Fibroblast of skin of right biceps (primary cell): Measurements from ENCODE around the gene TNFRSF12A.

Source experiments
- DNase-seq: peaks from one replicate; pipeline ENCODE4 v3.0.0-alpha.2; 2013

TNFRSF12A gene

DNA sequence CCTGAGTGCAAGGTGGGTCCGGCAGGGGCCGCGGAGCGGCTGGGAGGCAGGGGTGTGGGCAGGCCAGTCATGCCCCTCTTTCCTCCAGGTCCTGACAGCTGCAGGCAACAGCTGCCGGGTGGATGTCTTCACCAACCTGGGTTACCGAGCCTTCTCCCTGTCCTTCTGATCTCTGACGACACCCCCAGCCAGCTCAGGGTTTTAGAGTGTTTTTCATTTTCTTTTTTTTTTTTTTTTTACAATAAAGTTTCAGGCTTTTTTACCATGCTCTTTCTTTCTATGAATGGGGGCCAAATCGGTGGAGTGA is 7.3 kb downstream of the TNFRSF12A start:
- no peak for DNase-seq

DNA sequence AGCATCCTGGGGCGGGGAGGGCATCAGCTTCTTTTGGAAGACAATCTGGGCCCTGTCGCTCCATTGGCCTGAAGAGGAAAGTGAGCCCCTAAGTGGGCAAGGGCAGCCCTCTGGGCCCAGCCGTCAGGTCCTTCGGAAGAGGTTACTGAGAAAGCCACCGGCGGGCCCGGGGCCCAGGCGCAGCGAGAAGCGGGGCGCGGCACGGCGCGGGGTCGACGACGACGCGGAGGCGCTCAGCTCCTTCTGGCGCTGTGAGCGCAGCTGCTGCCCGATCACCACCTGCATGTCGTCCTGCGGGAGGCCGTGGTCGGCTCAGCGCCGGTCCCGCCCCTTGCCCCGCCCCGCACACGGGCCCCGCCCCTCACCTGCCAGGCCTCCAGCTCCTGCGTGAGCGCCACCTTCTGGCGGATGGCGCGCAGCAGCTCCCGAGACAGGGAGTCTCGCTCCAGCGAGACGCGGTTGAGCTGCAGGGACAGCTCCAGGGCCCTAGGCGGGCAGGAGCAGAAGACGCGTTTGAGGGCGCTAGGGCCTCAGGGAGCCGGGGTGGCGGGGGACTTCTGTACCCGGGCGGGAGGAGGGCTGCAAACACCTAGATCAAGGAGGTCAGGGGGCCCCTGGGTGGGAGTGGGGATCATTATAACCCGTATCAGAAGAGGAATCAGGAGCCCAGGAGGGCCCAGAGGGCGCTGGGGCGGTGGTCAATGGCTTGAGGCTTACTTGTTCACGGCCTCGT is 8.0 kb downstream of the TNFRSF12A start:
- peak; percentile 75 for DNase-seq

DNA sequence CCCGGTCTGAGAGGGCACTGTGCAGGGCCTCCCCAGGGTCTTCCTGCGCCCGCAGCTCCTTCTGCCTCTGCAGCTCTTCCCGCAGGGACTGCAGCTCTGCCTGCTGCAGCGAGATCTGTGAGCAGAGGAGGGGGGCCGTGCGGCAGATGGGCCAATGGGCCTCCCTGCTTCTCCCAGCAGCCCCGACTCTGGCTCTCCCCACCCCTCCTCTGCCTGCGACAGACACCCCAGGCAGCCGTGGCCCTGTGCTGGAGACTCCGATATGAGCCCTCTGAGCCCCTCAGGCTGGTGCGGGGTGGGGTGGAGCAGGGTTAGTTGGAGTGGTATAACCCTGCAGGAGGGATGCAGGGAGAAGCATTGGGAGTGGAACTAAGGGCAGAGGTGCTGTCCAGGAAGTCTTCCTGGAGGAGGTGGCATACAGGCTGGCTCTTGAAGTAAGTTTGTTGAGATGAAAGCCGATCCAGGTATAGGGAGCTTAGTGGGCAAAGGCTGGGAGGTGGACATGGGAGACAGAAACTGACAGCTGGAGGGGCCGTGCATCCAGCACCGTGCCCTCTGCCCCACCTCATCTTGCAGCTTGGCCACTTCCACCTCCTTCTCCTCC is 8.7 kb downstream of the TNFRSF12A start:
- no peak for DNase-seq

DNA sequence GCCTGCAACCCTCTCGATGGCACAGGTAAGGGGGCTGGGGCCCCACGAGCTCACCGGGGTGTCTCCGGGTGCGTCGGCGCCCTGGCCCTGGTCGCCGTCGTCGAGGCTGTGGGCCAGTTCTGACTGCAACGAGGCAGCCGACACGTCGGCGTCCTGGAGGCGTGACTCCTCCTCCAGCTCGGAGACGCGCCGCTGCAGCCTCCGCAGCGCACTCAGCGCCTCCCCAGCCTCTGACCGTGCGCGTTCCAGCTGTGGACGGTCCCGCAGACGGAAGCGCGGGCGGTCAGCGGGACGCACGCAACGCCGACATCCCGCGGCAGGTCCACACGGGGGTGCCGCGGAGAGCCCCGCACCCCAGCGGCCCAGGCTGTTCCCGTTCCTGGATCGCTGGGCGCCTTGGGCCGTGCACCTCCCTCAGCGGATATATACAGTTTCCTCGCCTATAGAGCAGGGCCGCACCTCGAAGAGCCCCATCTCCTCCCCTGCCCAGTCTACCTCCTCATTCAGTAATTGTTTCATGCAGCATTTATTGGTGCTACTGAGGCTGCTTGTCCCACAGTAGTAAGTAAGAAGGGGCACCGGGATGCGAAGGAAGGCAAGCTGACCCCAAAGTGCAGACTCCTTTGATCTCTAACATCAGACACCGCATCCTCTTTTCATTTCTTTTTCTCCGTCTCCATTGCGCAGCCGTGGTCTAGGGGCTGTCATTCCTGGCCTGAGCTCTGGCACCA is 9.5 kb downstream of the TNFRSF12A start:
- peak; percentile 47 for DNase-seq

DNA sequence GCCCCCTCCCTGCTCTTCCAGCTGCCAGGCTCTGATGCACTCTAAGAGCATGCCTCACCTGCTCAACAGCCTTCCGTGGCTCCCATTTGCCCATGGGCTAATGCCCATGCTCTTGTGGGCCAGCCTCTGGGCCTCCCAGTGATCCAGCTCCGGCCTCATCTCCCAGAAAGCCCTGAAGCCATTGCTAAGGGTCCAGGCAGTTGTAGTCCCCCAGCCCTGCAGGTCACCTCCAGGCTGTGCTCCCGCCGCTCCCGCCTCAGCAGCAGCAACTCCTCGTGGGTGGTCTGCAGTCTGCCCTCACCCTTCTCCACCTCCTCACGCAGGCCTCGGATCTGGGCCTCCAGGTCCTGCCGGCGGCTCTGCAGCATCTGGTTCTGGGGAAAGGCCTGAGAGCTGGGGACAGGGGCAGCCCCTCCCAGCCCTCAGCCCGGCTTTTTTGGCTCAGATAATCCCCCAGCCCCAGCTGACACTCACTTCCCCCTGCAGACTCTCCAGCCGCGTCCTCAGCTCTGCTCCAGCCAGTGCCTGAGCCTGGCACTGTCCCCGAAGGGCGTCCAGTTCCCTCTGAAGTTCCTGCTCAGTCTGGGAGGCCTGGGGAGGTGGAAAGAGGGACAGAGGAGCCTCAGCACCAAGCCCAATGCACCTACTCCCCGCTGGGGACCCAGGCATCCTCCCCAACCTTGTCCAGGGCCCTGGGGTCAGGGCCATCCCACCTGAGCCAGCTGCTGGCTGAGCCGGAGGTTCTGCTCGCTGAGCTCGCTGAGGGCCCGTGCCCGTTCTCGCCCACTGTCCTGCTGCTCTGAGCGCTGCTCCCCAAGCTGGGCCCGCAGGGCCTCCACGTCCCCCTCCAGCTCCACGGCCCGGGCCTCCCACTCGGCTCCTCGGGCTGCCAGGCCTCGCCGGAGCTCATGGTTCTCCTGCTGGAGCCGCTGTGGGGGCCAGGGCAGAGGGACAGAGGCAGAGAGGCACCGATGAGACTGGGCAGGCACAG is 10.3 kb downstream of the TNFRSF12A start:
- DNase-seq = no peak

DNA sequence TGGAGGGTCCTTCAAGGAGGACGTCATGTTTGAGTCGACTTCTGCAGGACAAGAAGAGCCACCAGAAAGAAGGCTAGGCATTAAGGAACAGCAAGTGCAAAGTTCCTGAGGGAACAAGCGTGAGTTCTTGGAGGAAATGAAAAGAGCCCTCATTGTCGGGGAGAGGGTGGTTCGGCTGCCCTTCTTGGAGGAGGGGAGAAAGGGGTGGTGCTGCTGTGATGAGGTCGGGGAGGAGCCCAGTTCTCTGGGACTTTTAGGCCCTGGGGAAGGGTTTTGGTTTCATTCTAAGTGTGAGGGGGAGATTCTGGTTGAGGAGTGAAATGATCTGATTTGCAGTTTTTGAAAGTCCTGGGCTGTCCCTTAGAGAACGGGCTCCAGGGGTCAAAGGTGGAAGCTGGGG is 12.5 kb downstream of the TNFRSF12A start:
- DNase-seq = no peak

DNA sequence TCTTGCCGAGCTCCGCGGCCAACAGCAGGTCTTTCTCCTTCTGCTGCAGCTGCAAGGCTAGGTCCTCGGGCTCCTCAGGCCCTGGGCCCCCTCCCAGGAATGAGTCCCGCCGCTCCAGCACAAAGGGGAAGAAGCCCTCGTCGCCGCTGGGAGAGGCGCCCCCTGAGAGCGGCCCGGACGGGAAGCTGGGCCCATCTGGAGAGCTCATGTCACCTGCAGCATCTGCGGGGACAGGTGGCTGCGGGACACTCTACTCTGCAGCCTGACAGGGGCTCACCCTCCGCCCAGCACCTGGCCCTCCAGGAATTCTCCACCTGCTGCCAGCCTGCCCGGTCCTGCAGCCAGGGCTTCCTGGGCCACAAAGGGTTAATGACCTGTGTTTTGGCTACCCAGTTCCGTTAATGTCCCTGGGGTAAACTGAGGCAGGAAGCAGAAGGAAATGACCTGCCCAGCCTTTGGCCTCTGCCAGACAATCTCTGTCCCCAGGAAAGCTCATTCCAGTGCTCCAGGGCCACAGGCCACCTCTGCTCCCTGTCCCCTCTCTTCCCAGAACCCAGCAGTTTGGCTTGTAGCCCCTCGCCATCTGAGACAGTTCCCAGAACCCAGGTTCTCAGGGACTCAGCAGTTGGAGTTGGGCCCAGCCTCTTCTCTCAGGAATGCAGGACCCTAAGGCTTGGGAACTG is 15.3 kb downstream of the TNFRSF12A start:
- no peak for DNase-seq

DNA sequence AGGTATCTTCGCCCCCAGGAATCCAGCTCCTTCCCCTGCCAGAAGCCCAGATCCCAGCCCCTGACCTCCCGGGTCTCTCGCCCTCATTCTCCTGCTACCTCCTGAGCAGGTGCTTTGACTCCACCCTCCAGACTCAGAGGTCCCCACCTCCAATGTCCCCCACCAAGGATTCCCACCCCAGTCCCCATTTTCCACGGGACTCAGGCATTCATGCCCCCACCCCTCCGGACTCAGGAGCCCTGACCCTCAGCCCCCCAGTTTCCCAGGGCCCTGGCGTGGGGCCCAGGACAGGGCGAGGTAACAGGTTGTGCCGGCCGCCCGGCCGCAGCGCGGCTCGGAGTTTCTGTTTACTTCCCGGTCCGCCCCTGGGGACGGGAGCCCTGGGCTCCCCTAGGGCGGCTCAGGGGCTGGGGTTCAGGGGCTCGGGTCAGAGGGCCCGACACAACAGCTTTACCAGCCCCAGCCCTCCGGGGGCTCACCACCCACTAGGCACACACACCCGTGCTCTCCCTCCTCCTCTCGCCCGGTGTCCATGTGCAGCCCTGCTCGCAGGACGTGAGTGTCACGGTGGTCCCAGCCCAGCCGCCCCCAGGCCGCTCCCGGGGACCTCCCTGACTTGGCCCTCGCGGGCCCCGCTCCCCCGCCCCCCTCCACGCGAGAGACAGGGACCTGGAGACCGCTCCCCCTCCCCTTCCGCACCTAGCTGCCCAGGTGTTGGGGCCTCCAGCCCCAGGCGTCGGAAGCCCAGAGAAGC is 16.0 kb downstream of the TNFRSF12A start:
- no peak for DNase-seq

DNA sequence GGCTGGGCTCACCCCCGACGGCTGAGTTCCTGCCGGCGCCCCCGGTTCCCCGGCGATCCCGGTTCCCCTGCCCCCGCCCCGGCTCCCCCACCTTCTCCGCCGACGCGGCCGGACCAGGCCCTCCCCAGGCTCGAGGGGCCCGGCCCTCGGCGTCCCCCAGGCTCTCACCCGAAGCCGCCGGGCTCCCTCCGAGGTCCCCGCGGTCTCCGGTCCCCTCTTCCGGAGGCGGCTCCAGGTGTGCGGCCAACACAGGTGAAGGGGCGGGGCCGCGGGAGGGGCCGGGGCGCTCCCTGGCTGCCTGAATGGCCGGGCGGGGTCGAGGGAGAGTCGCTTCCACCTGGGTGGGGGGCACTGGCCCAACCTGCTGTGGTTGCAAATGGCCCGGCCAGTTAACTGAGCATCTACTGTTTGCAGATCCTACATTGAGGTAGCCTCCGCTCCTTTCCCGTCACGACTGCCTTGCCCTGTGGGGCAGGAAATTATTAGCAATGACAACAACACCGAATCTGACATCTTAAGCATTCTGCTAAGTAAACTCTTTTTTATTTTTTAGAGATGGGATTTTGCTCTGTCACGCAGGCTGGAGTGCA is 16.7 kb downstream of the TNFRSF12A start, which contains the start of gene BICDL2:
Gene BICDL2, minus strand, starts transcription at position 219 of the 590 bp plus-strand sequence. CDS start 1,448 bp downstream, outside the sequence.
- no peak for DNase-seq

DNA sequence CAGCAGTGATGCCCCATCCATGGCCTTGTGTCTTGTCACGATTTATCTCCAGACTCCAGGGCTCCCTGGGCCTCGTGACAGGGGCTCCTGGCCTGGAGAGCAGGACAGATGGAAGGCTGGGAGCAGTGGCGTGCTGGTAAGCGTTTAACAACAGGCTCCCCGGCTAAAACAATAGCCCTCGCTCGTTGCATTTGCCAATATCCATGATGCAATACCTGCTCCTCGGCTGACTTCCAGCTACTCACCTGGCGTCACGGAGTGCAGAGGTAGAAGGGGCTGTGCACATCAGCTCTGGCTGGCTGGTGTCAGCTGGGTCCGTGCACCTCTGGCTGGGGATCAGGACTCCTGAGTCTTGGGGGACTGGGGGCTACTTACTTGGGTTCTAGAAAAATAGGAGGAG is 18.1 kb downstream of the TNFRSF12A start:
- no peak for DNase-seq

DNA sequence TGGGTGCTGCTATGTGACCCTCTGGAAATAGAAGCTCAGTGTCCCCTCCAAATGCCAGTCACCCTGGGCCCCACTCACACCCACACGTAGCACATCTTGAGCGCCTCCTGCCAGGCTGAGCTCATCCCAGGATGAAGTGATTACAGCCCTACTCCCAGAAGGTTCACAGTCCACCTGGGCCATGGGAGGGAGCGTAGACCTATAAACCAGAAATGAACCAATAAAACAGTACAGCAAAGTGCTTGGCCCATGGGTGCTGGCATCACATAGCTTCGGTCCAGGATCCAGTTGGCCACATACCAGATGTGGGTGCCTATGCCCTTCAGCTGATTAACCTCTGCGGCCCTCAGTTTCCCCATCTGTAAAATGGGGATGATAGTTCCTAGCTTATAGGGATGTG is 18.7 kb downstream of the TNFRSF12A start:
- no peak for DNase-seq

DNA sequence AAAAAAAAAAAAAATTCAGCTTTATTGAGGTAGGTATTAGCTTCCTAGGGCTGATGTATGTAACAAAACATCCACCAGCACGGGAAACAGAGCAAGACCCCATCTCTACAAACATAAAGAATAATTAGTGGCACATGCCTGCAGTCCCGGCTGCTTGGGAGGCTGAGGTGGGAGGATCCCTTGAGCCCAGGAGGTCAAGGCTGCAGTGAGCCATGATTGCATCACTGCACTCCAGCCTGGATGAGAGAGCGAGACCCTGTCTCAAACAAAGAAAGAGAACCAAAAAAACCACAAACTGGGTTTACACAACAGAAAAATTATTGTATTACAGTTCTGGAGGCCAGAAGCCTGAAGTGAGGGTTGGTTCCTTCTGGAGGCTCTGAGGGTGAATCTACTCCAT is 22.2 kb downstream of the TNFRSF12A start:
- DNase-seq = no peak

DNA sequence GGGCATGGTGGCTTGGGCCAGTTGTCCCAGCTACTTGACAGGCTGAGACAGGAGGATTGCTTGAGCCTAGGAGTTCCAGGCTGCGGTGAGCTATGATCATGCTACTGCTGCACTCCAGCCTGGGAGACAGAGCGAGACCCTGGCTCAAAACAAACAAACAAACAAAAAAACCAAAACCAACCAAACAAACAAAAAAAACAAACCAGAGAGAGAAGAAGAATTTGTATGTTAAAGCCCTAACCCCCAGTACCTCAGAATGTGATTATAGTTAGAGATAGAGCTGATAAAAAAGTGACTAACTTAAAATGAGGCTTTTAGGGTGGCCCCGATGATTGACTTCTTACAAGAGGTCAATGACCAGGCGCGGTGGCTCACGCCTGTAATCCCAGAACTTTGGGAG is 24.5 kb downstream of the TNFRSF12A start:
- DNase-seq = no peak

DNA sequence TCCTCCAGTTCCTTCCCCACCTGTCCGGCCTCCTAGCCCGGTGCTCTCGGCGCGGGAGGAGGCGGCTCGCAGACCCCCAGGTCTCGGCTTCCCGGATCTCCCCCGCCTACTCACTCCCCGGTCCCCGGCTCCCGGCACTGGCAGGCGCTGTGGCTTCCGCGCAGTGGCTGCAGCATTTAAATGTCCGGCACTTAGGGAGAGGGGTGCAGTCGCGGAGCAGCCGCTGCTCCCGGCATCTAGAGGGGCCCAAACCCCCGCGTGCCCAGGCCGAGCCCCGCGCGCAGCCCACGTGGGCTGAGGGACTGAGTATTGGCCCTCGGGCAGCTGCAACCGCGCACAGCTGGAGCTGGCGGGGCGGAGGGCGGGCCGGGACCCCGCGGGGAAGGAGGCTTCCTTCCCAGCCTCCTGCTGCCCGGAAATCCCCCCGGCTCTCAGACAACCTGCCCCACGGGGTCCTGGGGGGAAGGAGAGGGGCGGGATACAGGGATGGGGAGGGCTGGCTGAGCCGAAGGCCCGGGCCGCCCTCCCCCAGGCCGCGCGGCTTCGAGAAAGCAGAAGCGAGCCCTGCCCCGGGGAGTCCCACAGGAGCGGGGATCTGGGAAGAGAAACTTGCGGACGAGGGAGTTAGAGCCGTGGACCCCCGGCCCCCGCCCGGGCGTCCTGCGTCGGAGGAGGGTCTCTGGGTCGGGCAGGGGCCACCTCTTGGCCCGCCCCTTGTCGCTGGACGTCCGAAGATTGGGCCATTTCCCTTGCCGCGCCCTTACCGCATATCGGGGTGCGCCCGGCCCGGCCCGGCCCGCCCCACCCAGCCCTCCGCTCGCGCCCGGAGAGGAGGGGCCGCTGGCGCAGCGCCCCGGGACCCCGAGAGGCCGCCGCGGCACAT is 25.8 kb downstream of the TNFRSF12A start, which contains the start of gene MMP25:
Gene MMP25, plus strand, starts transcription at position 804 of the 883 bp plus-strand sequence. CDS start 357 bp downstream, outside the sequence.
- DNase-seq = no peak

DNA sequence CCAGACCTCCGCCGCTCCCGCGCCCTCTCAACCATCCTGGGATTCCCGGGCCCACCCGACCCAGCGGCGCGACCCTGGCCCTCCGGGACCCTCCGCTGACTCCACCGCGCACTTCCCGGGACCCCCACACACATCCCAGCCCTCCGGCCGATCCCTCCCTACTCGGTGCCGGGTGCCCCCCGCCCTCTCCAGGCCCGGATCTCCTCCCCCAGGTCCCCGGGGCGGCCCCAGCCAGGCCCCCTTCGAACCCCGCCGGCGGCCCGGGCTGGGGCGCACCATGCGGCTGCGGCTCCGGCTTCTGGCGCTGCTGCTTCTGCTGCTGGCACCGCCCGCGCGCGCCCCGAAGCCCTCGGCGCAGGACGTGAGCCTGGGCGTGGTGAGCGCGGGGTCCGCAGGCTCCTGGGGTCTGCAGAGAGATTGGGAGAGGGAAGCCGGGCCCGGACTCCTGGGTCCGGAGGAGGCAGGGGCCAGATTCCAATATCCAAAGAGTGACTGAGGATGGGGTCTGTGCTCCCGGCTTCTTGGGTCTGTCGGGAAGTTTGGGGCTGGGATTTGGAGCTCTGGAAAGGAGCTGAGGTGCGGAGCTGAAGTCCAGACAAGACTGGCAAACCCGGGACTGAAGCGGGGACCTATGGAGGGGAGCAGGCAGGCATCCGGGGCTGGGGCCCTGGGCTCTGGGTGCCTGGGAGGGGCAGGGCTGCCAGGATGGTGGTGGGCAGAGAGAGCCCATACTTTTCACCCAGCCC is 26.6 kb downstream of the TNFRSF12A start:
- DNase-seq = no peak

DNA sequence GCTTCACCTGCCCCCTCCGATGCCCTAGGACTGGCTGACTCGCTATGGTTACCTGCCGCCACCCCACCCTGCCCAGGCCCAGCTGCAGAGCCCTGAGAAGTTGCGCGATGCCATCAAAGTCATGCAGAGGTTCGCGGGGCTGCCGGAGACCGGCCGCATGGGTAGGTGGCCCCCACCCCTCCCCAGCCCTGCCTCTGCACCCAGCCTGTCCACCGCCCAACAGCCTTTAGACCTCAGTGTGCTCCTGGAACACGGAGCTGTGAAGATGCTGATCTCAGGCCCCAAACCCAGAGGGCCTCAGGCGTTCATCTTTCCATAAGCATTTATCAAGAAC is 27.2 kb downstream of the TNFRSF12A start:
- DNase-seq = no peak

DNA sequence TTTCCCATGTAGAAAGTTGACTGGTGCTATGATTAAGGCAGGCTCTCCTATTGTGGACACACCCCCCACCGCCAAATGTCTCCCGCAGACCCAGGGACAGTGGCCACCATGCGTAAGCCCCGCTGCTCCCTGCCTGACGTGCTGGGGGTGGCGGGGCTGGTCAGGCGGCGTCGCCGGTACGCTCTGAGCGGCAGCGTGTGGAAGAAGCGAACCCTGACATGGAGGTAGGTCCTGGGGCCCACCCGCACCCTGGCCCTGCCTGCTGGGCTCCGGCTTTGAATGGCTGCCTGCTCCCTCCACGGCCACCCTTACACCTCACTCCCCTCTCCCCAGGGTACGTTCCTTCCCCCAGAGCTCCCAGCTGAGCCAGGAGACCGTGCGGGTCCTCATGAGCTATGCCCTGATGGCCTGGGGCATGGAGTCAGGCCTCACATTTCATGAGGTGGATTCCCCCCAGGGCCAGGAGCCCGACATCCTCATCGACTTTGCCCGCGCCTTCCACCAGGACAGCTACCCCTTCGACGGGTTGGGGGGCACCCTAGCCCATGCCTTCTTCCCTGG is 29.8 kb downstream of the TNFRSF12A start:
- DNase-seq = no peak

DNA sequence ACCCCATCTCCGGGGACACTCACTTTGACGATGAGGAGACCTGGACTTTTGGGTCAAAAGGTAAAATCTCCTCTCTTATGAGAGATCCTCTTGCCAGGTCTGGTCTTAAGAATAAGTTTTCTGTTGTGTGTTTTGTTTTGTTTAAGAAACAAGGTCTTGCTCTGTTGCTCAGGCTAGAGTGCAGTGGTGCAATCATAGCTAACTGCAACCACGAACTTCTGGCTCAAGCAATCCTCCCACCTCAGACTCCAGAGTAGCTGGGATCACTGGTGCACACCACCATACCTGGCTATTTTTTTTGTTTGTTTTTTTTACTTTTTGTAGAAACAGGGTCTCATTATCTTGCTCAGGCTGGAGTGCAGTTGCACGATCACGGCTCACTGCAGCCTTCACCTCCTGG is 30.3 kb downstream of the TNFRSF12A start:
- no peak for DNase-seq

DNA sequence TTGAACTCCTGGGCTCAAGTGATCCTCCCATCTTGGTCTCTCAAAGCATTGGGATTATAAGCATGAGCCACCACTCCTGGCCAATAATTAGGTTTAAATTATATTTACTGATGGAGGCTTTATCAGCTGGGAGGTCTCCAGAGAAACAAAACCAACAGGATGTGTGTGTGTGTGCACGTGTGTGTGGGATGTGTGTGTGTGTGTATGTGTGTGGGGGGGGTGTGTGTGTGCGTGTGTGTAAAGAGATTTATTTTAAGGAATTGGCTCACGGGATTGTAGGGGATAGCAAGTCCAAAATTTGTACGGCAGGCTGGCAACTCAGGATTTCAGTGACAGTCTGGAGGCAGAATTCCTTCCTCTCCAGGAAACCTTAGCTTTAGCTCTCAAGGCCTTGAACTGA is 30.8 kb downstream of the TNFRSF12A start:
- no peak for DNase-seq
